K562 (cell line): ENCODE data around the gene MERTK. TPM values are rescaled to one million over a fixed set of nuclear protein-coding genes. Genes with fewer than 3 reads are reported as not detected.

Experiments
- ATAC-seq: fragments of 200-7000 bp; cut with Tn5 transposase; 3 replicates; pipeline ENCODE4 v1.9.1; 2020; ENCODE audit warnings: moderate library complexity
- BruUV-seq: library from RNA; stranded (reverse); fragments of 400-500 nt; replicated peaks from 2 replicates; lab custom pipeline; 2021; lab: Mats Ljungman, UMichigan
- CTCF ChIA-PET: fragments of 300-600 bp; formaldehyde crosslinking; extraction: SDS; loops from one replicate; lab custom pipeline; 2021; ENCODE audit warnings: low intra/inter-chr PET ratio; lab: Yijun Ruan, JAX
- POLR2A ChIA-PET: fragments of 300-600, 350-650 bp; sonication (Branson Sonifier 250); formaldehyde crosslinking; extraction: SDS; loops from one replicate; lab custom pipeline; 2021; ENCODE audit warnings: antibody characterized with exemption, inconsistent platforms; lab: Yijun Ruan, JAX
- DNase-seq, 4 experiments: peaks; one replicate each; pipeline versions ENCODE4 v3.0.0 to v3.0.0-alpha.2; 2011 to 2018; ENCODE audit warnings: low spot score in 3 of 4, mixed read lengths in 3 of 4; ENCODE audit errors: extremely low read depth in 1 of 4
- FAIRE-seq: peaks from 2 replicates; lab custom pipeline; 2011; peaks lifted over from hg19 to GRCh38; lab: Jason Lieb, UNC
- H2AFZ ChIP-seq: 2 replicates; pipeline ENCODE4 v1.6.0; 2011; ENCODE audit warnings: low read depth, low read length, control low read depth, inconsistent platforms
- H3K27ac ChIP-seq: fragments of 200-600 bp; 3 replicates; pipeline ENCODE4 v1.8.0; 2011; ENCODE audit warnings: low read depth, mild to moderate bottlenecking, control low read depth, inconsistent platforms, low read length, moderate library complexity, mixed read lengths; ENCODE audit errors: extremely low read depth
- H3K27me3 ChIP-seq, 2 experiments: fragments of 300-600 bp in 1 of 2; 2 replicates in 1 of 2; 3 replicates in 1 of 2; pipeline versions ENCODE4 v1.6.0 to v1.8.0; 2011; ENCODE audit warnings: inconsistent platforms in 2 of 2, low read length in 2 of 2, mild to moderate bottlenecking in 1 of 2, mixed read lengths in 1 of 2, moderate library complexity in 1 of 2; ENCODE audit not compliant: control insufficient read depth in 2 of 2, insufficient read depth in 2 of 2
- H3K36me3 ChIP-seq: fragments of 300-600 bp; 3 replicates; pipeline ENCODE4 v1.8.0; 2011; ENCODE audit warnings: mild to moderate bottlenecking, low read length, inconsistent platforms; ENCODE audit not compliant: control insufficient read depth, insufficient read depth
- H3K4me1 ChIP-seq, 2 experiments: fragments of 200-600 bp in 1 of 2; replicated peaks in 1 of 2; 2 replicates in 1 of 2; 3 replicates in 1 of 2; pipeline versions ENCODE4 v1.5.1 to v1.8.0; 2011; ENCODE audit warnings: inconsistent platforms in 2 of 2, low read length in 2 of 2, mild to moderate bottlenecking in 1 of 2, mixed read lengths in 1 of 2, moderate library complexity in 1 of 2; ENCODE audit not compliant: control insufficient read depth in 2 of 2, insufficient read depth in 2 of 2
- H3K4me2 ChIP-seq: 2 replicates; pipeline ENCODE4 v1.6.1; 2011; ENCODE audit warnings: low read length, control low read depth, inconsistent platforms, mixed read lengths; ENCODE audit not compliant: insufficient read depth
- H3K4me3 ChIP-seq: fragments of 200-600 bp; sonication (generic), shearing (Covaris generic); 2 replicates; pipeline ENCODE4 v1.5.1; 2016; ENCODE audit warnings: control low read depth, inconsistent platforms
- H3K79me2 ChIP-seq: fragments of 200-600 bp; 3 replicates; pipeline ENCODE4 v1.8.0; 2011; ENCODE audit warnings: low read length, inconsistent platforms; ENCODE audit not compliant: control insufficient read depth, insufficient read depth
- H3K9ac ChIP-seq, 2 experiments: 2 replicates each; pipeline versions ENCODE4 v1.6.0 to v1.6.1; 2011; ENCODE audit warnings: low read depth in 2 of 2, low read length in 2 of 2, control low read depth in 1 of 2, inconsistent platforms in 1 of 2, mild to moderate bottlenecking in 1 of 2, mixed read lengths in 1 of 2; ENCODE audit not compliant: insufficient read depth in 1 of 2
- H3K9me1 ChIP-seq: one replicate; pipeline ENCODE4 v1.6.0; 2011; ENCODE audit warnings: inconsistent platforms, mild to moderate bottlenecking, low read length, moderate library complexity; ENCODE audit not compliant: control insufficient read depth, insufficient read depth
- H3K9me3 ChIP-seq: replicated peaks from 2 replicates; pipeline ENCODE4 v1.5.1; 2011; ENCODE audit warnings: low read depth, low read length, inconsistent platforms; ENCODE audit not compliant: control insufficient read depth, insufficient read depth
- H4K20me1 ChIP-seq: replicated peaks from 2 replicates; pipeline ENCODE4 v1.6.1; 2011; ENCODE audit warnings: low read length, inconsistent platforms, mixed read lengths; ENCODE audit not compliant: control insufficient read depth, insufficient read depth
- KLF16 ChIP-seq: IDR thresholded peaks from 2 replicates; pipeline ENCODE4 v1.6.1; 2016; ENCODE audit warnings: antibody characterized with exemption
- POLR2B ChIP-seq: fragments of 450-650 bp; IDR thresholded peaks from 2 replicates; pipeline ENCODE4 v1.6.1; 2018; ENCODE audit warnings: low read depth; ENCODE audit not compliant: partially characterized antibody
- SIRT6 ChIP-seq: IDR thresholded peaks from one replicate; pipeline ENCODE4 v1.6.1; 2012; ENCODE audit warnings: low read depth, mild to moderate bottlenecking, control low read depth, inconsistent platforms, low read length, moderate library complexity
- ZNF263 ChIP-seq: sonication (generic); formaldehyde crosslinking; IDR thresholded peaks from 2 replicates; pipeline ENCODE4 v1.8.0; 2022; ENCODE audit warnings: mild to moderate bottlenecking, missing genetic modification reagents, borderline replicate concordance
- ZZZ3 ChIP-seq: fragments of 450-650 bp; IDR thresholded peaks from 2 replicates; pipeline ENCODE4 v1.6.1; 2016; ENCODE audit warnings: antibody characterized with exemption, mild to moderate bottlenecking, moderate library complexity
- WGBS: fragments of 100-300 bp; shearing (Covaris generic); methylation state at CpG from one replicate; pipeline ENCODE4 v1.1.6; 2016; ENCODE audit warnings: low coverage, mixed read lengths; ENCODE audit not compliant: insufficient coverage; ENCODE audit errors: missing lambda C conversion rate; 5-methylcytosine and 5-hydroxymethylcytosine counted together
- in situ Hi-C: fragments of 300-500 bp; cut with MboI; formaldehyde crosslinking; loops from 4 replicates; pipeline ENCODE4 v1.15.0; 2018; ENCODE audit warnings: inconsistent platforms, mixed read lengths
- intact Hi-C: fragments of 100-400 bp; cut with micrococcal nuclease; formaldehyde crosslinking; loops from 2 replicates; pipeline ENCODE4 v1.14.2; 2022
- polyA plus RNA-seq, 8 experiments: library from polyadenylated mRNA; depleted of rRNA in 4 of 8; stranded (reverse) in 5 of 8; unstranded in 3 of 8; fragments of >200 nt; fragmentation: Nextera tagmentation in 2 of 8; fragmentation: Illumina TruSeq in 1 of 8; extraction: Ambion mirVana in 2 of 8; extraction: Trizol in 1 of 8; gene quantifications; 2 replicates each; pipeline versions ENCODE4 v1.2.1 to v1.2.3, GENCODE V29; 2011 to 2014; ENCODE audit warnings: inconsistent platforms in 1 of 8, missing spikeins in 1 of 8
- total RNA-seq, 7 experiments: library from RNA; depleted of rRNA in 6 of 7; stranded (reverse); fragments of >200 nt in 6 of 7; fragmentation: Illumina TruSeq in 2 of 7; extraction: Trizol in 2 of 7; gene quantifications; 2 replicates each; pipeline versions ENCODE4 v1.2.1 to v1.2.3, GENCODE V29; 2011 to 2021; ENCODE audit warnings: low replicate concordance in 1 of 7
- TF ChIP-seq, protein P1 (sequence below): sonication (generic); formaldehyde crosslinking; IDR thresholded peaks from 2 replicates; pipeline ENCODE4 v1.9.0; 2022; ENCODE audit warnings: mild to moderate bottlenecking, missing genetic modification reagents
- TF ChIP-seq, protein P2 (sequence below): conservative IDR thresholded peaks from 2 replicates; pipeline ENCODE4 v1.6.1; 2011; ENCODE audit warnings: low read depth, mild to moderate bottlenecking, low read length; ENCODE audit not compliant: control insufficient read depth
- TF ChIP-seq, protein P3 (sequence below): sonication (generic); formaldehyde crosslinking; IDR thresholded peaks from 2 replicates; pipeline ENCODE4 v1.5.0; 2020; ENCODE audit warnings: missing genetic modification reagents
- TF ChIP-seq, protein P4 (sequence below): fragments of 450-650 bp; IDR thresholded peaks from 2 replicates; pipeline ENCODE4 v1.6.1; 2016; ENCODE audit warnings: borderline replicate concordance

MERTK gene
- total and polyA plus RNA-seq, 9 of the 15 experiments (the other 6 are each of a cell fraction or from before 2014, with no cell fraction given), result 0.23 to 1.6 (median 0.74) TPM

DNA sequence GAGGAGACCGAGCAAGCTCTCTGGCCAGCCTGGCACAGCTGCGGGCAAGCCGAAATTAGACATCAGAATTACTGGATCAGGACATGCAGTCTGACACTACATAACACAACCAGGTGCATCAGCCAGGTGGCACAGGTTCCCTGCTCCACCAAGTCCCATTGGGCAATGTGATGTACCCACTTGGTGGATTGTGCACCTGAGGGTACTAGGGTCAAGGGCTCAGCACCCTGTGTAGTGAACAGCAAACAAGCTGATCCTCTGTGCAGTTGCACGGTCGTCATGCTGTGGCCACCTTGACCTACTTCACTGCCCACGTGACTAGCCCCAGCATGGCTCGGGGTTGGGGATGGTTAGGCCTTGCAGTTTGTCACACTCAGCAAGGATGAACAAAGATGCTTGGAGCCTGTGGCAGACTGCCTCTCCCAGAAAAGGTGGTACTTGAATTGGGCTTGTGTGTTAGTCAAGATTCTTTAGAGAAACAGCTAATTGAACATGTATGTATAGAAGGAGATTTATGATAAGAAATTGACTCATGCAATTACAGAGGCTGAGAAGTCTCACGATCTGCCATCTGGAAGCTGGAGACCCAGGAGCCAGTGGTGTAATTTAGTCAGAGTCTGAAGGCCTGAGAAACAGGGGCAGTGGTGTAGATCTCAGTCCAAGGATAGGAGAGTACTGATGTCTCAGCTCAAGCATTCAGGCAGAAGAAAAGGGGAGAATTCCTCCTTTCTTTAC is 85.2 kb downstream of the MERTK start:
- H3K4me2 ChIP-seq, result no peak overlapping the region
- POLR2A ChIA-PET, result interaction anchor here (0.6 kb wide), 1 partner anchor 11 kb away, joined by 3 read pairs; no protein-coding TSS in a partner anchor
- no peaks in the 10 kb centered on the region for H3K9me3 ChIP-seq
- intact Hi-C loops (no loop called here), in situ Hi-C loops (no loop called here)
- H3K4me3 ChIP-seq, result no peak overlapping the region
- no peak overlapping the region for H3K27ac ChIP-seq
- FAIRE-seq, result no peak
- no peaks in the 10 kb centered on the region for H3K9me1 ChIP-seq
- H3K79me2 ChIP-seq, result no peaks in the 10 kb centered on the region
- TF ChIP-seq POLR2B, result no peak
- TF ChIP-seq, protein P1, sequence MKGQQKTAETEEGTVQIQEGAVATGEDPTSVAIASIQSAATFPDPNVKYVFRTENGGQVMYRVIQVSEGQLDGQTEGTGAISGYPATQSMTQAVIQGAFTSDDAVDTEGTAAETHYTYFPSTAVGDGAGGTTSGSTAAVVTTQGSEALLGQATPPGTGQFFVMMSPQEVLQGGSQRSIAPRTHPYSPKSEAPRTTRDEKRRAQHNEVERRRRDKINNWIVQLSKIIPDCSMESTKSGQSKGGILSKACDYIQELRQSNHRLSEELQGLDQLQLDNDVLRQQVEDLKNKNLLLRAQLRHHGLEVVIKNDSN (CRISPR knock-in tag), result 0 out of 2 replicates have a peak, but pooled peaks have one; percentile 26
- no peak for TF ChIP-seq ZZZ3
- 0 out of 2 replicates have a peak, but pooled peaks have one; percentile 21 for TF ChIP-seq ZNF263 (CRISPR knock-in tag)
- TF ChIP-seq, protein P2, sequence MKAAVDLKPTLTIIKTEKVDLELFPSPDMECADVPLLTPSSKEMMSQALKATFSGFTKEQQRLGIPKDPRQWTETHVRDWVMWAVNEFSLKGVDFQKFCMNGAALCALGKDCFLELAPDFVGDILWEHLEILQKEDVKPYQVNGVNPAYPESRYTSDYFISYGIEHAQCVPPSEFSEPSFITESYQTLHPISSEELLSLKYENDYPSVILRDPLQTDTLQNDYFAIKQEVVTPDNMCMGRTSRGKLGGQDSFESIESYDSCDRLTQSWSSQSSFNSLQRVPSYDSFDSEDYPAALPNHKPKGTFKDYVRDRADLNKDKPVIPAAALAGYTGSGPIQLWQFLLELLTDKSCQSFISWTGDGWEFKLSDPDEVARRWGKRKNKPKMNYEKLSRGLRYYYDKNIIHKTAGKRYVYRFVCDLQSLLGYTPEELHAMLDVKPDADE, result no peak
- TF ChIP-seq, protein P3, sequence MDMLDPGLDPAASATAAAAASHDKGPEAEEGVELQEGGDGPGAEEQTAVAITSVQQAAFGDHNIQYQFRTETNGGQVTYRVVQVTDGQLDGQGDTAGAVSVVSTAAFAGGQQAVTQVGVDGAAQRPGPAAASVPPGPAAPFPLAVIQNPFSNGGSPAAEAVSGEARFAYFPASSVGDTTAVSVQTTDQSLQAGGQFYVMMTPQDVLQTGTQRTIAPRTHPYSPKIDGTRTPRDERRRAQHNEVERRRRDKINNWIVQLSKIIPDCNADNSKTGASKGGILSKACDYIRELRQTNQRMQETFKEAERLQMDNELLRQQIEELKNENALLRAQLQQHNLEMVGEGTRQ, result peak; percentile 44
- no peak for TF ChIP-seq SIRT6
- TF ChIP-seq, protein P4, sequence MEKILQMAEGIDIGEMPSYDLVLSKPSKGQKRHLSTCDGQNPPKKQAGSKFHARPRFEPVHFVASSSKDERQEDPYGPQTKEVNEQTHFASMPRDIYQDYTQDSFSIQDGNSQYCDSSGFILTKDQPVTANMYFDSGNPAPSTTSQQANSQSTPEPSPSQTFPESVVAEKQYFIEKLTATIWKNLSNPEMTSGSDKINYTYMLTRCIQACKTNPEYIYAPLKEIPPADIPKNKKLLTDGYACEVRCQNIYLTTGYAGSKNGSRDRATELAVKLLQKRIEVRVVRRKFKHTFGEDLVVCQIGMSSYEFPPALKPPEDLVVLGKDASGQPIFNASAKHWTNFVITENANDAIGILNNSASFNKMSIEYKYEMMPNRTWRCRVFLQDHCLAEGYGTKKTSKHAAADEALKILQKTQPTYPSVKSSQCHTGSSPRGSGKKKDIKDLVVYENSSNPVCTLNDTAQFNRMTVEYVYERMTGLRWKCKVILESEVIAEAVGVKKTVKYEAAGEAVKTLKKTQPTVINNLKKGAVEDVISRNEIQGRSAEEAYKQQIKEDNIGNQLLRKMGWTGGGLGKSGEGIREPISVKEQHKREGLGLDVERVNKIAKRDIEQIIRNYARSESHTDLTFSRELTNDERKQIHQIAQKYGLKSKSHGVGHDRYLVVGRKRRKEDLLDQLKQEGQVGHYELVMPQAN, result no peak
- no peak for TF ChIP-seq KLF16
- H4K20me1 ChIP-seq, result no peaks in the 10 kb centered on the region
- H3K36me3 ChIP-seq, result no peaks in the 10 kb centered on the region
- H3K9ac ChIP-seq, result no peak overlapping the region
- no TSS peak for BruUV-seq
- WGBS, result 27% methylated on average over 8 of the region's 8 CpGs
- CTCF ChIA-PET, result no interaction called here
- DNase-seq, result no peak
- no peak for ATAC-seq
- no peak overlapping the region for H2AFZ ChIP-seq
- peaks cover 0 to 14% of the 10 kb centered on the region in 2 experiments; a peak in 3 of 5 replicates for H3K4me1 ChIP-seq
- no peaks in the 10 kb centered on the region for H3K27me3 ChIP-seq
